HCT116 (cell line): ENCODE results near the gene AACS. TPM values are rescaled to one million over a fixed set of nuclear protein-coding genes. Genes with fewer than 3 reads are reported as not detected.

Experiments
- ATAC-seq: fragments of 200-7000 bp; cut with Tn5 transposase; 2 replicates; pipeline ENCODE4 v1.9.1; 2020; ENCODE audit warnings: mild to moderate bottlenecking, moderate library complexity
- BruUV-seq: library from RNA; stranded (reverse); fragments of 400-500 nt; replicated peaks from 2 replicates; lab custom pipeline; 2021; lab: Mats Ljungman, UMichigan
- CTCF ChIA-PET: fragments of 300-600 bp; sonication (Branson Sonifier 250); formaldehyde crosslinking; loops from one replicate; lab custom pipeline; 2021; ENCODE audit warnings: antibody characterized with exemption; lab: Charles Lee
- POLR2A ChIA-PET: fragments of 300-600, 350-600 bp; sonication (Branson Sonifier 250); formaldehyde crosslinking; loops from one replicate; lab custom pipeline; 2021; ENCODE audit warnings: antibody characterized with exemption; lab: Charles Lee
- RAD21 ChIA-PET, 2 experiments: fragments of 300-600 bp; sonication (Branson Sonifier 250); formaldehyde crosslinking; loops; one replicate each; lab custom pipeline; 2023; ENCODE audit warnings: low total read pairs in 2 of 2; ENCODE audit not compliant: uncharacterized antibody in 2 of 2, unreplicated experiment in 2 of 2, low non-redundant PET in 1 of 2; lab: Charles Lee
- DNase-seq: peaks from one replicate; pipeline ENCODE4 v3.0.0-alpha.2; 2010; ENCODE audit warnings: low read depth, low spot score
- H2AFZ ChIP-seq: fragments of 200-600 bp; shearing (Covaris generic), sonication (generic); 2 replicates; pipeline ENCODE4 v1.6.1; 2017; ENCODE audit warnings: low read depth, mixed run types, mixed read lengths, antibody characterized with exemption, low read length; ENCODE audit not compliant: poor library complexity, severe bottlenecking
- H3K27ac ChIP-seq: 2 replicates; pipeline ENCODE4 v1.5.1; 2012; ENCODE audit warnings: low read depth, low read length
- H3K27me3 ChIP-seq: fragments of 200-600 bp; sonication (generic); 2 replicates; pipeline ENCODE4 v1.6.1; 2016; ENCODE audit warnings: mixed run types, low read length, mixed read lengths; ENCODE audit not compliant: insufficient read depth
- H3K36me3 ChIP-seq, 2 experiments: fragments of 200-500 bp in 1 of 2; fragments of 200-600 bp in 1 of 2; sonication (Bioruptor generic) in 1 of 2; sonication (generic) in 1 of 2; 2 replicates each; pipeline versions ENCODE4 v1.5.1 to v1.6.1; 2014 to 2016; ENCODE audit warnings: low read length in 2 of 2, inconsistent platforms in 1 of 2, mixed read lengths in 1 of 2, mixed run types in 1 of 2; ENCODE audit not compliant: insufficient read depth in 2 of 2, control insufficient read depth in 1 of 2
- H3K4me1 ChIP-seq, 2 experiments: fragments of 200-600 bp in 1 of 2; sonication (generic) in 1 of 2; 2 replicates each; pipeline versions ENCODE4 v1.5.1 to v1.6.1; 2012 to 2017; ENCODE audit warnings: low read length in 2 of 2, inconsistent platforms in 1 of 2, mild to moderate bottlenecking in 1 of 2, mixed read lengths in 1 of 2, mixed run types in 1 of 2, moderate library complexity in 1 of 2; ENCODE audit not compliant: insufficient read depth in 2 of 2, control insufficient read depth in 1 of 2
- H3K4me2 ChIP-seq: fragments of 200-600 bp; sonication (generic); 2 replicates; pipeline ENCODE4 v1.6.1; 2017; ENCODE audit warnings: mixed run types, low read length, mixed read lengths
- H3K4me3 ChIP-seq, 2 experiments: fragments of 200-600 bp in 1 of 2; sonication (generic) in 1 of 2; replicated peaks in 1 of 2; 2 replicates each; pipeline ENCODE4 v1.5.1; 2011 to 2016; ENCODE audit warnings: low read length in 2 of 2, control low read depth in 1 of 2, low read depth in 1 of 2, mild to moderate bottlenecking in 1 of 2, mixed read lengths in 1 of 2, mixed run types in 1 of 2
- H3K79me2 ChIP-seq: fragments of 200-600 bp; sonication (generic); 2 replicates; pipeline ENCODE4 v1.6.1; 2017; ENCODE audit warnings: mild to moderate bottlenecking, mixed run types, low read length, moderate library complexity, mixed read lengths; ENCODE audit not compliant: insufficient read depth
- H3K9ac ChIP-seq: fragments of 200-600 bp; sonication (generic); 2 replicates; pipeline ENCODE4 v1.6.1; 2016; ENCODE audit warnings: low read length, mixed read lengths
- H3K9me2 ChIP-seq: fragments of 200-600 bp; sonication (generic), shearing (Covaris generic); 2 replicates; pipeline ENCODE4 v1.6.1; 2017; ENCODE audit warnings: mixed run types, mild to moderate bottlenecking, moderate library complexity; ENCODE audit not compliant: insufficient read depth
- H3K9me3 ChIP-seq, 2 experiments: fragments of 200-500 bp in 1 of 2; fragments of 200-600 bp in 1 of 2; sonication (Bioruptor generic) in 1 of 2; sonication (generic) in 1 of 2; 2 replicates each; pipeline ENCODE4 v1.6.1; 2014 to 2017; ENCODE audit warnings: low read length in 2 of 2, mixed read lengths in 2 of 2, inconsistent platforms in 1 of 2, low read depth in 1 of 2, mild to moderate bottlenecking in 1 of 2, mixed run types in 1 of 2, moderate library complexity in 1 of 2; ENCODE audit not compliant: control insufficient read depth in 1 of 2, insufficient read depth in 1 of 2
- H4K20me1 ChIP-seq: fragments of 200-600 bp; sonication (generic), shearing (Covaris generic); 2 replicates; pipeline ENCODE4 v1.6.1; 2017; ENCODE audit warnings: mixed run types, mild to moderate bottlenecking, moderate library complexity; ENCODE audit not compliant: insufficient read depth
- CEBPB ChIP-seq: IDR thresholded peaks from 2 replicates; pipeline ENCODE4 v1.6.1; 2012; ENCODE audit warnings: low read depth
- EGR1 ChIP-seq: IDR thresholded peaks from 2 replicates; pipeline ENCODE4 v1.6.1; 2012; ENCODE audit warnings: low read depth
- EZH2phosphoT487 ChIP-seq: fragments of 200-600 bp; IDR thresholded peaks from 2 replicates; pipeline ENCODE4 v1.6.1; 2018; ENCODE audit warnings: antibody characterized with exemption, borderline replicate concordance
- MAX ChIP-seq: IDR thresholded peaks from 2 replicates; pipeline ENCODE4 v1.6.1; 2012
- POLR2A ChIP-seq: IDR thresholded peaks from 2 replicates; pipeline ENCODE4 v1.7.0; 2011; ENCODE audit warnings: borderline replicate concordance; ENCODE audit not compliant: insufficient read depth, insufficient read length; ENCODE audit errors: extremely low read depth
- POLR2AphosphoS5 ChIP-seq: IDR thresholded peaks from 2 replicates; pipeline ENCODE4 v1.6.1; 2011; ENCODE audit warnings: mild to moderate bottlenecking, low read depth, low read length, moderate library complexity
- RAD21 ChIP-seq: IDR thresholded peaks from 2 replicates; pipeline ENCODE4 v1.6.1; 2012; ENCODE audit warnings: low read depth, mild to moderate bottlenecking
- SIN3A ChIP-seq: IDR thresholded peaks from 2 replicates; pipeline ENCODE4 v1.6.1; 2012; ENCODE audit warnings: low read depth
- SP1 ChIP-seq: IDR thresholded peaks from 2 replicates; pipeline ENCODE4 v1.6.1; 2012; ENCODE audit warnings: low read depth
- SRF ChIP-seq: IDR thresholded peaks from 2 replicates; pipeline ENCODE4 v1.6.1; 2012; ENCODE audit warnings: low read depth
- TCF7L2 ChIP-seq: IDR thresholded peaks from 2 replicates; pipeline ENCODE4 v1.7.0; 2011; ENCODE audit warnings: borderline replicate concordance, inconsistent platforms; ENCODE audit not compliant: insufficient read depth, insufficient read length; ENCODE audit errors: extremely low read depth
- YY1 ChIP-seq: IDR thresholded peaks from 2 replicates; pipeline ENCODE4 v1.6.1; 2011; ENCODE audit warnings: low read length, low read depth, moderate library complexity, mild to moderate bottlenecking; ENCODE audit not compliant: insufficient replicate concordance; ENCODE audit errors: extremely low read depth
- ZFX ChIP-seq: fragments of 450-650 bp; IDR thresholded peaks from 2 replicates; pipeline ENCODE4 v1.6.1; 2017
- ZNF274 ChIP-seq: fragments of 200-500 bp; sonication (Bioruptor generic); IDR thresholded peaks from 2 replicates; pipeline ENCODE4 v1.6.1; 2014; ENCODE audit warnings: mild to moderate bottlenecking, low read depth, low read length, inconsistent platforms
- intact Hi-C: fragments of 100-400 bp; cut with micrococcal nuclease; formaldehyde crosslinking; loops from 2 replicates; pipeline ENCODE4 v1.10.0; 2022
- total RNA-seq: library from RNA; stranded (reverse); gene quantifications from one replicate; pipeline ENCODE4 v1.2.1, GENCODE V29; 2021; ENCODE audit not compliant: unreplicated experiment
- TF ChIP-seq, protein P1 (sequence below): IDR thresholded peaks from 2 replicates; pipeline ENCODE4 v1.6.1; 2011; ENCODE audit warnings: mild to moderate bottlenecking, low read length, moderate library complexity; ENCODE audit not compliant: insufficient replicate concordance; ENCODE audit errors: extremely low read depth
- TF ChIP-seq, protein P2 (sequence below): IDR thresholded peaks from 2 replicates; pipeline ENCODE4 v1.6.1; 2012

AACS gene
- total RNA-seq, 1 experiment from 2014 or later, result 16.0 TPM

DNA sequence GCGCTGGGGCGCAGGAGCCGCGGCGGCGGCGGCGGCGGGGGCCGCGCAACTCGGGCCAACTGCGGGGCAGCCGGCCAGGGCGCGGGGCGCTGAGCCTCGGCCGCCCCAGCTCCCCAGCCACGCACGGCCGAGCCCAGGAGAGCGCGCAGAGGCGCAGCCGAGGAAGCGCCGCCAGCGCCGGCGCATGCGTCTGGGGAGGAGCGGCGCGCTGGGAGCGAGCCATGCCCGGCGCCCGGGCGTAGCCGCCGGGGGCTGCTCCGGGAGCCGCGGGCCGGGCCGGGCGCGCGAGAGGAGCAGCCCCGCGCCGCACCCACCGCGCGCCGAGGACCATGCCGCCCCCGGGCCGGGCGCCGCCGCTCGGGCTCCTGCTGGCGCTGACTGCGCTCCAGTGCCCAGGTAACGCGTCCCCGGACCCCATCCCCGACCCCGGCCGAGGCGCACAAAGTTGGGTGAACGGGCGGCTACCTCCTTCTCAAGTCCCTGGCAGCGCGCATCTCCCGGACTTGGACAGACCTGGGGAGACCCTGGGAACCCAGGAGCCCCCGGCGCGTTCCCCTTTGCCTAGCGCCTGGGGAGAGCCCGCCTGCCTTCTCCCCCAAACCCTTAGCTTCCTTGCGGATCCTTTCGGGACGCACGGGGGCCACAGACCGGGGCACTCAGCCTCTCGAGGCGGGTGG, 121.4 kb downstream of the AACS start (continued):
- TF ChIP-seq, protein P1, sequence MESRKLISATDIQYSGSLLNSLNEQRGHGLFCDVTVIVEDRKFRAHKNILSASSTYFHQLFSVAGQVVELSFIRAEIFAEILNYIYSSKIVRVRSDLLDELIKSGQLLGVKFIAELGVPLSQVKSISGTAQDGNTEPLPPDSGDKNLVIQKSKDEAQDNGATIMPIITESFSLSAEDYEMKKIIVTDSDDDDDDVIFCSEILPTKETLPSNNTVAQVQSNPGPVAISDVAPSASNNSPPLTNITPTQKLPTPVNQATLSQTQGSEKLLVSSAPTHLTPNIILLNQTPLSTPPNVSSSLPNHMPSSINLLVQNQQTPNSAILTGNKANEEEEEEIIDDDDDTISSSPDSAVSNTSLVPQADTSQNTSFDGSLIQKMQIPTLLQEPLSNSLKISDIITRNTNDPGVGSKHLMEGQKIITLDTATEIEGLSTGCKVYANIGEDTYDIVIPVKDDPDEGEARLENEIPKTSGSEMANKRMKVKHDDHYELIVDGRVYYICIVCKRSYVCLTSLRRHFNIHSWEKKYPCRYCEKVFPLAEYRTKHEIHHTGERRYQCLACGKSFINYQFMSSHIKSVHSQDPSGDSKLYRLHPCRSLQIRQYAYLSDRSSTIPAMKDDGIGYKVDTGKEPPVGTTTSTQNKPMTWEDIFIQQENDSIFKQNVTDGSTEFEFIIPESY, result no peak
- no peak for TF ChIP-seq SIN3A
- TF ChIP-seq, protein P2, sequence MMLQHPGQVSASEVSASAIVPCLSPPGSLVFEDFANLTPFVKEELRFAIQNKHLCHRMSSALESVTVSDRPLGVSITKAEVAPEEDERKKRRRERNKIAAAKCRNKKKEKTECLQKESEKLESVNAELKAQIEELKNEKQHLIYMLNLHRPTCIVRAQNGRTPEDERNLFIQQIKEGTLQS, result no peak
- TF ChIP-seq RAD21, result no peak
- TF ChIP-seq TCF7L2, result no peak
- no peak for TF ChIP-seq POLR2A
- no peak for TF ChIP-seq CEBPB
- no peak for TF ChIP-seq SRF
- no peak for TF ChIP-seq ZFX

DNA sequence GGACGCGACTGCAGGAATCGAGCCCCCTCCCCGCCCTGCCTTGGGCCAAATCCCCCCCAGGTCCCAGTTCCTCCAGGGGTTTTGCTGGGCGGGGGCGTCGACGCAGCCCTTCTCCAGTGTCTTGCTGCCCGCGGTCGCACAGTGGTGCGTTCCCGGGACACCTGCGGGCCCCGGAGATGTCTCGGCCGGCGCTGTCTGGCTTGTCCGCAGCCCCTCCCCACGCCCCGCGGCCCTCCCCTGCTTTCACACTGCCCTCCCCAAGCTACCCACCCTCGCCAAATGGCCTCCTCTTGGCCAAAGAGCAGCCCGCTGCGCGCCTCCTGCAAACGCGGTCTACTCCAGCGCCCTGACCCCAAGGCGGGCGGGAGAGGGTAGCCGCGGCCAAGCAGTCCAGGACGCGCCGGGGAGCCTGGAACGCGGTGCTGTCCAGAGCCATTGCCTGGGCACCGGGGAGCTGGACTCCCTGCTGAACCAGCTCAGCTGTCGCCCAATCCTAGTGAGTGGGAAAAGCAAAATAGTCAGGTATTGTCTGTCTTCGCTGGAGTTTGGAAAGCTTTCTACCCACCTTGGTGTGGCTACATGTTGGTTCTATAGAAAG, 122.0 kb downstream of the AACS start:
- no peak for TF ChIP-seq YY1
- no peak for TF ChIP-seq POLR2A
- no peak for TF ChIP-seq POLR2AphosphoS5
- TF ChIP-seq SRF, result no peak
- TF ChIP-seq, protein P1, result no peak
- no peak for TF ChIP-seq EGR1
- TF ChIP-seq, protein P2, result no peak
- no peak for TF ChIP-seq ZNF274
- TF ChIP-seq MAX, result no peak
- no peak for TF ChIP-seq EZH2phosphoT487
- TF ChIP-seq SP1, result no peak
- TF ChIP-seq CEBPB, result no peak
- TF ChIP-seq, all 23 proteins: peak for 0
- intact Hi-C loops, result loop anchor here (10.0 kb wide), 1 partner anchor 878 kb away; no protein-coding TSS in a partner anchor
- POLR2A ChIA-PET, result interaction anchor here (0.6 kb wide), 1 partner anchor 502 kb away, joined by 5 read pairs; no protein-coding TSS in a partner anchor
- Histone ChIP-seq H3K4me2 (peak overlapping the region; percentile 64), H3K27ac (no peak overlapping the region), H3K79me2 (no peaks in the 10 kb centered on the region), H3K4me3 (peak overlapping the region; percentile 38 to 40; a peak in 3 of 4 replicates), H3K9me2 (no peaks in the 10 kb centered on the region), H3K9me3 (no peaks in the 10 kb centered on the region), H3K4me1 (peaks cover 0 to 16% of the 10 kb centered on the region in 2 experiments; a peak in 2 of 4 replicates), H2AFZ (no peak overlapping the region), H3K27me3 (peaks cover 36% of the 10 kb centered on the region), H3K9ac (no peak overlapping the region), H3K36me3 (no peaks in the 10 kb centered on the region), H4K20me1 (no peaks in the 10 kb centered on the region)
- ATAC-seq (no peak), DNase-seq (no peak)
- RAD21 ChIA-PET, result no interaction called here
- BruUV-seq, result no TSS peak
- CTCF ChIA-PET, result no interaction called here
